Activated naive CD4-positive, alpha-beta T cell treated with anti-CD3 and anti-CD28 coated beads, Interleukin-2, amount 50 U/mL, for 72 hours (primary cell): ENCODE data around the gene CEACAM5. TPM values are rescaled to one million over a fixed set of nuclear protein-coding genes. Genes with fewer than 3 reads are reported as not detected.
"Not testable (repeated sequence)": the region's sequence is repeated elsewhere in the genome, so short reads cannot be mapped to it uniquely, and the experiment has no call there.

Experiments
- ATAC-seq, 2 donors: fragments of 150-1000 bp; cut with Tn5 transposase; 2 replicates each; pipeline ENCODE4 v1.10.0; 2021; ENCODE audit warnings: mild to moderate bottlenecking in 2 of 2, moderate library complexity in 2 of 2
- DNase-seq, 2 donors: peaks; one replicate each; pipeline ENCODE4 v3.0.0; 2021 to 2022; ENCODE audit warnings: low spot score in 2 of 2
- H3K27ac Mint-ChIP-seq, 2 donors: one replicate each; pipeline ENCODE4 v1.8.0; 2022; ENCODE audit warnings: mild to moderate bottlenecking in 2 of 2, mixed read lengths in 2 of 2
- H3K36me3 Mint-ChIP-seq, 2 donors: one replicate each; pipeline ENCODE4 v1.8.0; 2022; ENCODE audit warnings: mixed read lengths in 2 of 2
- H3K9me3 Mint-ChIP-seq, 2 donors: one replicate each; pipeline ENCODE4 v1.8.0; 2022; ENCODE audit warnings: mixed read lengths in 2 of 2
- total RNA-seq, 2 donors: library from RNA; stranded (reverse); gene quantifications; one replicate each; pipeline ENCODE4 v1.2.3, GENCODE V29; 2022

CEACAM5 gene
- total RNA-seq, 2 donors from 2014 or later, result not detected

GRCh38 chr19:41711376-41712261, 3.2 kb downstream of the CEACAM5 start:
- Mint-ChIP-seq H3K36me3 (no peaks in the 10 kb centered on the region), H3K9me3 (no peaks in the 10 kb centered on the region), H3K27ac (no peak overlapping the region)
- ATAC-seq (no peak), DNase-seq (no peak)

- DNase-seq (no peak), ATAC-seq (no peak)
- Mint-ChIP-seq H3K36me3 (no peaks in the 10 kb centered on the region), H3K9me3 (no peaks in the 10 kb centered on the region), H3K27ac (no peak overlapping the region)
Observed at GRCh38 chr19:41714598-41714997, 6.2 kb downstream of the CEACAM5 start.

GRCh38 chr19:41718761-41719160, 10.3 kb downstream of the CEACAM5 start:
- DNase-seq, result no peak
- no peak overlapping the region for H3K27ac Mint-ChIP-seq
- H3K36me3 Mint-ChIP-seq, result no peaks in the 10 kb centered on the region
- no peak for ATAC-seq
- no peaks in the 10 kb centered on the region for H3K9me3 Mint-ChIP-seq

- H3K9me3 Mint-ChIP-seq, result no peaks in the 10 kb centered on the region
- no peak overlapping the region for H3K27ac Mint-ChIP-seq
- H3K36me3 Mint-ChIP-seq, result no peaks in the 10 kb centered on the region
- ATAC-seq, result no peak
- no peak for DNase-seq
Observed at GRCh38 chr19:41720103-41720502, 11.7 kb downstream of the CEACAM5 start.

- DNase-seq (no peak), ATAC-seq (no peak)
- no peaks in the 10 kb centered on the region for H3K9me3 Mint-ChIP-seq
- H3K36me3 Mint-ChIP-seq, result no peaks in the 10 kb centered on the region
- H3K27ac Mint-ChIP-seq, result no peak overlapping the region
Observed at GRCh38 chr19:41726493-41726892, 18.1 kb downstream of the CEACAM5 start.

GRCh38 chr19:41734156-41734555, 25.7 kb downstream of the CEACAM5 start:
- DNase-seq, result no peak
- no peak for ATAC-seq
- H3K9me3 Mint-ChIP-seq, result no peaks in the 10 kb centered on the region
- H3K27ac Mint-ChIP-seq, result no peak overlapping the region
- H3K36me3 Mint-ChIP-seq, result no peaks in the 10 kb centered on the region

GRCh38 chr19:41734585-41734984, 26.2 kb downstream of the CEACAM5 start:
- Mint-ChIP-seq H3K9me3 (no peaks in the 10 kb centered on the region), H3K27ac (no peak overlapping the region), H3K36me3 (no peaks in the 10 kb centered on the region)
- no peak for ATAC-seq
- DNase-seq, result no peak

GRCh38 chr19:41735071-41735600, 26.7 kb downstream of the CEACAM5 start:
- Mint-ChIP-seq H3K27ac (peak overlapping the region in 1 of 2 donors; percentile 61), H3K9me3 (no peaks in the 10 kb centered on the region), H3K36me3 (no peaks in the 10 kb centered on the region)
- DNase-seq, result no peak
- peak in 1 of 2 donors; percentile 63 for ATAC-seq

- peak overlapping the region in 1 of 2 donors; percentile 49 for H3K27ac Mint-ChIP-seq
- ATAC-seq, result no peak
Observed at GRCh38 chr19:41739361-41739760, 30.9 kb downstream of the CEACAM5 start.

GRCh38 chr19:41740415-41741243, 32.2 kb downstream of the CEACAM5 start:
- peak; percentile 85 to 88 for ATAC-seq
- Mint-ChIP-seq H3K9me3 (no peaks in the 10 kb centered on the region), H3K36me3 (no peaks in the 10 kb centered on the region), H3K27ac (peak overlapping the region; percentile 25 to 49)
- peak in 1 of 2 donors; percentile 50 for DNase-seq

More at GRCh38 chr19:41739361-41739760, 30.9 kb downstream of the CEACAM5 start:
- Mint-ChIP-seq H3K9me3 (no peaks in the 10 kb centered on the region), H3K36me3 (no peaks in the 10 kb centered on the region)
- DNase-seq, result no peak

GRCh38 chr19:41741244-41741554, 32.8 kb downstream of the CEACAM5 start:
- ATAC-seq (no peak), DNase-seq (no peak)
- H3K9me3 Mint-ChIP-seq, result no peaks in the 10 kb centered on the region
- H3K36me3 Mint-ChIP-seq, result no peaks in the 10 kb centered on the region
- H3K27ac Mint-ChIP-seq, result peak overlapping the region; percentile 25 to 49

- no peak for DNase-seq
- Mint-ChIP-seq H3K9me3 (no peaks in the 10 kb centered on the region), H3K27ac (no peak overlapping the region), H3K36me3 (no peaks in the 10 kb centered on the region)
- ATAC-seq, result no peak
Observed at GRCh38 chr19:41744850-41745249, 36.4 kb downstream of the CEACAM5 start.

- DNase-seq, result no peak
Observed at GRCh38 chr19:41745756-41746155, 37.3 kb downstream of the CEACAM5 start.

GRCh38 chr19:41746593-41747227, 38.3 kb downstream of the CEACAM5 start:
- DNase-seq (peak in 1 of 2 donors; percentile 55), ATAC-seq (peak; percentile 83 to 91)
- no peaks in the 10 kb centered on the region for H3K9me3 Mint-ChIP-seq
- H3K36me3 Mint-ChIP-seq, result no peaks in the 10 kb centered on the region
- H3K27ac Mint-ChIP-seq, result no peak overlapping the region

More at GRCh38 chr19:41745756-41746155, 37.3 kb downstream of the CEACAM5 start:
- no peak for ATAC-seq
- H3K36me3 Mint-ChIP-seq, result no peaks in the 10 kb centered on the region
- H3K27ac Mint-ChIP-seq, result no peak overlapping the region
- H3K9me3 Mint-ChIP-seq, result no peaks in the 10 kb centered on the region

- ATAC-seq (no peak), DNase-seq (no peak)
- Mint-ChIP-seq H3K36me3 (no peaks in the 10 kb centered on the region), H3K9me3 (no peaks in the 10 kb centered on the region), H3K27ac (no peak overlapping the region)
Observed at GRCh38 chr19:41748012-41748411, 39.6 kb downstream of the CEACAM5 start.

- ATAC-seq, result not testable (repeated sequence)
Observed at GRCh38 chr19:41750248-41751134, 42.1 kb downstream of the CEACAM5 start.

More at GRCh38 chr19:41750248-41751134, 42.1 kb downstream of the CEACAM5 start:
- H3K9me3 Mint-ChIP-seq, DNase-seq, H3K27ac Mint-ChIP-seq, H3K36me3 Mint-ChIP-seq: not testable (repeated sequence)
